RWPE1 (cell line): ENCODE results near the gene GARIN1A.
A peak's percentile ranks its signal among the peaks of the same experiment; 100 is the strongest.

Source experiments
- CTCF ChIA-PET: fragments of 350-600 bp; sonication (Branson Sonifier 250); formaldehyde crosslinking; extraction: SDS; loops from one replicate; lab custom pipeline; 2021; lab: Yijun Ruan, JAX
- POLR2A ChIA-PET: fragments of 400-600 bp; formaldehyde crosslinking; extraction: SDS; loops from one replicate; lab custom pipeline; 2020; ENCODE audit warnings: antibody characterized with exemption; ENCODE audit not compliant: low non-redundant PET; lab: Yijun Ruan, JAX
- DNase-seq: peaks from one replicate; pipeline ENCODE4 v3.0.0; 2012; ENCODE audit warnings: low spot score
- H3K27ac ChIP-seq: fragments of 450-650 bp; 2 replicates; pipeline ENCODE4 v1.5.1; 2017
- TF ChIP-seq, protein P1 (sequence below): fragments of 450-650 bp; conservative IDR thresholded peaks from 2 replicates; pipeline ENCODE4 v1.5.1; 2017; ENCODE audit warnings: low read depth, mild to moderate bottlenecking

Gene GARIN1A

GRCh38 chr7:128697302-128697905 is 25.3 kb downstream of the GARIN1A start:
- POLR2A ChIA-PET: no interaction called here
- TF ChIP-seq, protein P1, sequence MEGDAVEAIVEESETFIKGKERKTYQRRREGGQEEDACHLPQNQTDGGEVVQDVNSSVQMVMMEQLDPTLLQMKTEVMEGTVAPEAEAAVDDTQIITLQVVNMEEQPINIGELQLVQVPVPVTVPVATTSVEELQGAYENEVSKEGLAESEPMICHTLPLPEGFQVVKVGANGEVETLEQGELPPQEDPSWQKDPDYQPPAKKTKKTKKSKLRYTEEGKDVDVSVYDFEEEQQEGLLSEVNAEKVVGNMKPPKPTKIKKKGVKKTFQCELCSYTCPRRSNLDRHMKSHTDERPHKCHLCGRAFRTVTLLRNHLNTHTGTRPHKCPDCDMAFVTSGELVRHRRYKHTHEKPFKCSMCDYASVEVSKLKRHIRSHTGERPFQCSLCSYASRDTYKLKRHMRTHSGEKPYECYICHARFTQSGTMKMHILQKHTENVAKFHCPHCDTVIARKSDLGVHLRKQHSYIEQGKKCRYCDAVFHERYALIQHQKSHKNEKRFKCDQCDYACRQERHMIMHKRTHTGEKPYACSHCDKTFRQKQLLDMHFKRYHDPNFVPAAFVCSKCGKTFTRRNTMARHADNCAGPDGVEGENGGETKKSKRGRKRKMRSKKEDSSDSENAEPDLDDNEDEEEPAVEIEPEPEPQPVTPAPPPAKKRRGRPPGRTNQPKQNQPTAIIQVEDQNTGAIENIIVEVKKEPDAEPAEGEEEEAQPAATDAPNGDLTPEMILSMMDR: no peak
- CTCF ChIA-PET: interaction anchor here (0.6 to 0.8 kb wide), 2 partner anchors 35 to 182 kb away, joined by 3 read pairs; no protein-coding TSS in a partner anchor
- no peak overlapping the region for H3K27ac ChIP-seq
- peak; percentile 44 for DNase-seq

DNA sequence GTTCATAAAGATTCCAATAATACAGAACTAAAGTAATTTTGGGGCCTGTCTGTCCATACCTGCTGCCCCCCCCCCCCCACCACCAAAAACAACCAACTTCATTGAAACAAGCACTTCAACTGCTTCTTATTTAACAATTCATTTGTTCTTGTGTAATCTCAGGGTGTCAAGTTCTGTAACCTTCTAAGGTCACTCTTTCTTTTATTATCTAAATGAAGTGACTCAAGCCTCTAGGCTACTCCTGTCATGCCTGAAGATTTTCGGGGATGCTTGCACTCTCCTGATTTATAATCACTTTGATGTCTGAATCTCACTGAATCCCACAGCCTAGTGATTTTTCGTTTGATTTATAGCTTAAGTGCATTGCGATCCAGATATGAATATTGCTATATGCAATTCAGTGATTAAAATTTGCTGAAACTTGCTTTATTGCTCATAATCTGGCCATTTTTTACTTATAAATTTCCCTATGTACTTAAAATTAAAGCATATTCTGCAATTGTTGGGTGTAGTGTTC is 27.2 kb downstream of the GARIN1A start:
- H3K27ac ChIP-seq: no peak overlapping the region
- ChIA-PET CTCF (no interaction called here), POLR2A (no interaction called here)
- TF ChIP-seq, protein P1: no peak
- DNase-seq: no peak

GRCh38 chr7:128699895-128700294 is 27.8 kb downstream of the GARIN1A start:
- TF ChIP-seq, protein P1: no peak
- ChIA-PET POLR2A (no interaction called here), CTCF (no interaction called here)
- no peak for DNase-seq
- no peak overlapping the region for H3K27ac ChIP-seq

- TF ChIP-seq, protein P1: no peak
- H3K27ac ChIP-seq: no peak overlapping the region
- CTCF ChIA-PET: no interaction called here
- POLR2A ChIA-PET: no interaction called here
- no peak for DNase-seq
Measured at GRCh38 chr7:128701062-128701785, 29.1 kb downstream of the GARIN1A start.

- TF ChIP-seq, protein P1: no peak
- CTCF ChIA-PET: no interaction called here
- POLR2A ChIA-PET: no interaction called here
- H3K27ac ChIP-seq: no peak overlapping the region
- no peak for DNase-seq
Measured at GRCh38 chr7:128703609-128704241, 31.6 kb downstream of the GARIN1A start.

- POLR2A ChIA-PET: no interaction called here
- no peak for DNase-seq
- CTCF ChIA-PET: no interaction called here
Measured at GRCh38 chr7:128705891-128706333, 33.8 kb downstream of the GARIN1A start.

More at GRCh38 chr7:128705891-128706333, 33.8 kb downstream of the GARIN1A start:
- no peak overlapping the region for H3K27ac ChIP-seq
- TF ChIP-seq, protein P1: no peak
